ENCODE results near the gene RABAC1. TPM values are rescaled to one million over a fixed set of nuclear protein-coding genes. Genes with fewer than 3 reads are reported as not detected.

RABAC1 gene
- total and polyA plus RNA-seq, 2 of the 13 experiments (the other 11 are each of a cell fraction or from before 2014, with no cell fraction given) = 37.4 to 74.0 TPM

DNA sequence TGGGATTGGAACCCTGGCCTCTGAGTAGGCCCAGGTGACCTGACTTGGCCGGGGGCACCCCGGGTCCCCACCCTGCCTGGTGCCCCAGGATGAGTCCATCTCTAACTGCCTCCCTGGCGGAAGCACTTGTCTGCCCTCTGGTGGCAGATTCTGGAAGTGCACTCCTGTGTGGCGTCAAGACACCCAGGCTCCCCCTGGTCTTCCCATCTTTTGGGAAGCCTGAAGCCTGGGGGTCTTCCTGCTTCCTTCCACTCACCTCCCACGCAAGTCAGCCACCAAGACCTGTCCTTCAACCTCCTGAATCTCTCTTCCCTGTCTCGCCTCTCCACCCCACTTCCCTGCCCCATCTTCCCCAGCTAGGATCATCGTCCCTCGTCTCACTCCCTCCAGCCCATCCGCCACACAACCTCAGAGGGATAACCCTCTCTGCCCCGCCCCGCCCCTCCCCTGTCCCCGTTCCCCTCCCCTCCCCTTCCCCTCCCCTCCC, 7.4 kb downstream of the RABAC1 start:
- 10% methylated on average over 9 of the region's 12 CpGs for WGBS (ENCODE audit: low lambda C conversion rate)
- CTCF ChIA-PET (ENCODE audit: low intra/inter-chr PET ratio, low total read pairs) = interaction anchor here (1.5 to 1.9 kb wide), 2 partner anchors 64 to 79 kb away, joined by 7 to 14 read pairs; no protein-coding TSS in a partner anchor
- in situ Hi-C loops (cut with HindIII; ENCODE audit: extremely low pct_ligation_motif_present, low pct_unique_long_range_greater_than_20kb) = no loop called here
- TF ChIP-seq, protein P1, sequence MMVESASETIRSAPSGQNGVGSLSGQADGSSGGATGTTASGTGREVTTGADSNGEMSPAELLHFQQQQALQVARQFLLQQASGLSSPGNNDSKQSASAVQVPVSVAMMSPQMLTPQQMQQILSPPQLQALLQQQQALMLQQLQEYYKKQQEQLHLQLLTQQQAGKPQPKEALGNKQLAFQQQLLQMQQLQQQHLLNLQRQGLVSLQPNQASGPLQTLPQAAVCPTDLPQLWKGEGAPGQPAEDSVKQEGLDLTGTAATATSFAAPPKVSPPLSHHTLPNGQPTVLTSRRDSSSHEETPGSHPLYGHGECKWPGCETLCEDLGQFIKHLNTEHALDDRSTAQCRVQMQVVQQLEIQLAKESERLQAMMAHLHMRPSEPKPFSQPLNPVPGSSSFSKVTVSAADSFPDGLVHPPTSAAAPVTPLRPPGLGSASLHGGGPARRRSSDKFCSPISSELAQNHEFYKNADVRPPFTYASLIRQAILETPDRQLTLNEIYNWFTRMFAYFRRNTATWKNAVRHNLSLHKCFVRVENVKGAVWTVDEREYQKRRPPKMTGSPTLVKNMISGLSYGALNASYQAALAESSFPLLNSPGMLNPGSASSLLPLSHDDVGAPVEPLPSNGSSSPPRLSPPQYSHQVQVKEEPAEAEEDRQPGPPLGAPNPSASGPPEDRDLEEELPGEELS (CRISPR knock-in tag; IDR thresholded peaks at IDR 0.05) = no peak
- TF ChIP-seq TCF7 (IDR thresholded peaks at IDR 0.05; ENCODE audit: low read depth) = no peak
- TF ChIP-seq SRSF1 (optimal IDR thresholded peaks at IDR 0.05; ENCODE audit: low read depth, low read length) = no peak
- TF ChIP-seq, protein P2, sequence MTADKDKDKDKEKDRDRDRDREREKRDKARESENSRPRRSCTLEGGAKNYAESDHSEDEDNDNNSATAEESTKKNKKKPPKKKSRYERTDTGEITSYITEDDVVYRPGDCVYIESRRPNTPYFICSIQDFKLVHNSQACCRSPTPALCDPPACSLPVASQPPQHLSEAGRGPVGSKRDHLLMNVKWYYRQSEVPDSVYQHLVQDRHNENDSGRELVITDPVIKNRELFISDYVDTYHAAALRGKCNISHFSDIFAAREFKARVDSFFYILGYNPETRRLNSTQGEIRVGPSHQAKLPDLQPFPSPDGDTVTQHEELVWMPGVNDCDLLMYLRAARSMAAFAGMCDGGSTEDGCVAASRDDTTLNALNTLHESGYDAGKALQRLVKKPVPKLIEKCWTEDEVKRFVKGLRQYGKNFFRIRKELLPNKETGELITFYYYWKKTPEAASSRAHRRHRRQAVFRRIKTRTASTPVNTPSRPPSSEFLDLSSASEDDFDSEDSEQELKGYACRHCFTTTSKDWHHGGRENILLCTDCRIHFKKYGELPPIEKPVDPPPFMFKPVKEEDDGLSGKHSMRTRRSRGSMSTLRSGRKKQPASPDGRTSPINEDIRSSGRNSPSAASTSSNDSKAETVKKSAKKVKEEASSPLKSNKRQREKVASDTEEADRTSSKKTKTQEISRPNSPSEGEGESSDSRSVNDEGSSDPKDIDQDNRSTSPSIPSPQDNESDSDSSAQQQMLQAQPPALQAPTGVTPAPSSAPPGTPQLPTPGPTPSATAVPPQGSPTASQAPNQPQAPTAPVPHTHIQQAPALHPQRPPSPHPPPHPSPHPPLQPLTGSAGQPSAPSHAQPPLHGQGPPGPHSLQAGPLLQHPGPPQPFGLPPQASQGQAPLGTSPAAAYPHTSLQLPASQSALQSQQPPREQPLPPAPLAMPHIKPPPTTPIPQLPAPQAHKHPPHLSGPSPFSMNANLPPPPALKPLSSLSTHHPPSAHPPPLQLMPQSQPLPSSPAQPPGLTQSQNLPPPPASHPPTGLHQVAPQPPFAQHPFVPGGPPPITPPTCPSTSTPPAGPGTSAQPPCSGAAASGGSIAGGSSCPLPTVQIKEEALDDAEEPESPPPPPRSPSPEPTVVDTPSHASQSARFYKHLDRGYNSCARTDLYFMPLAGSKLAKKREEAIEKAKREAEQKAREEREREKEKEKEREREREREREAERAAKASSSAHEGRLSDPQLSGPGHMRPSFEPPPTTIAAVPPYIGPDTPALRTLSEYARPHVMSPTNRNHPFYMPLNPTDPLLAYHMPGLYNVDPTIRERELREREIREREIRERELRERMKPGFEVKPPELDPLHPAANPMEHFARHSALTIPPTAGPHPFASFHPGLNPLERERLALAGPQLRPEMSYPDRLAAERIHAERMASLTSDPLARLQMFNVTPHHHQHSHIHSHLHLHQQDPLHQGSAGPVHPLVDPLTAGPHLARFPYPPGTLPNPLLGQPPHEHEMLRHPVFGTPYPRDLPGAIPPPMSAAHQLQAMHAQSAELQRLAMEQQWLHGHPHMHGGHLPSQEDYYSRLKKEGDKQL (CRISPR knock-in tag; IDR thresholded peaks at IDR 0.05; ENCODE audit: low read depth) = no peak
- no peak for TF ChIP-seq NRL (CRISPR knock-in tag; IDR thresholded peaks at IDR 0.05; ENCODE audit: borderline replicate concordance)
- TF ChIP-seq MEIS1 (CRISPR knock-in tag; IDR thresholded peaks at IDR 0.05; ENCODE audit: borderline replicate concordance) = no peak
- no peak for TF ChIP-seq LCORL (IDR thresholded peaks at IDR 0.05)
- no peak for TF ChIP-seq LCORL (CRISPR knock-in tag; IDR thresholded peaks at IDR 0.05)
- TF ChIP-seq, protein P3, sequence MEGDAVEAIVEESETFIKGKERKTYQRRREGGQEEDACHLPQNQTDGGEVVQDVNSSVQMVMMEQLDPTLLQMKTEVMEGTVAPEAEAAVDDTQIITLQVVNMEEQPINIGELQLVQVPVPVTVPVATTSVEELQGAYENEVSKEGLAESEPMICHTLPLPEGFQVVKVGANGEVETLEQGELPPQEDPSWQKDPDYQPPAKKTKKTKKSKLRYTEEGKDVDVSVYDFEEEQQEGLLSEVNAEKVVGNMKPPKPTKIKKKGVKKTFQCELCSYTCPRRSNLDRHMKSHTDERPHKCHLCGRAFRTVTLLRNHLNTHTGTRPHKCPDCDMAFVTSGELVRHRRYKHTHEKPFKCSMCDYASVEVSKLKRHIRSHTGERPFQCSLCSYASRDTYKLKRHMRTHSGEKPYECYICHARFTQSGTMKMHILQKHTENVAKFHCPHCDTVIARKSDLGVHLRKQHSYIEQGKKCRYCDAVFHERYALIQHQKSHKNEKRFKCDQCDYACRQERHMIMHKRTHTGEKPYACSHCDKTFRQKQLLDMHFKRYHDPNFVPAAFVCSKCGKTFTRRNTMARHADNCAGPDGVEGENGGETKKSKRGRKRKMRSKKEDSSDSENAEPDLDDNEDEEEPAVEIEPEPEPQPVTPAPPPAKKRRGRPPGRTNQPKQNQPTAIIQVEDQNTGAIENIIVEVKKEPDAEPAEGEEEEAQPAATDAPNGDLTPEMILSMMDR (CRISPR knock-in tag; IDR thresholded peaks at IDR 0.05) = peak; percentile 93
- no peak for TF ChIP-seq ZBTB1 (CRISPR knock-in tag; IDR thresholded peaks at IDR 0.05; ENCODE audit: borderline replicate concordance)
- no peak for TF ChIP-seq ZNF160 (CRISPR knock-in tag; IDR thresholded peaks at IDR 0.05)
- no peak for TF ChIP-seq ZNF839 (CRISPR knock-in tag; IDR thresholded peaks at IDR 0.05; ENCODE audit: borderline replicate concordance)

More for the DNA sequence above, 7.4 kb downstream of the RABAC1 start:
- Histone ChIP-seq H3K27ac (ENCODE audit: extremely low read length, insufficient read depth, low read length) (no peak overlapping the region), H3K4me1 (ENCODE audit: insufficient read depth, low read length) (no peaks in the 10 kb centered on the region), H4K20me1 (ENCODE audit: insufficient read depth, low read length) (no peaks in the 10 kb centered on the region), H2AFZ (ENCODE audit: low read length) (no peak overlapping the region), H3K4me2 (ENCODE audit: low read depth, low read length) (0 out of 2 replicates have a peak overlapping the region, but pooled peaks have one; percentile 12), H3K79me2 (ENCODE audit: insufficient read depth, low read length) (no peaks in the 10 kb centered on the region), H3K9ac (ENCODE audit: insufficient read depth, low read depth, low read length) (no peak overlapping the region), H3K36me3 (replicated peaks in 1 of 2; ENCODE audit: control insufficient read depth in 1 of 2, insufficient read depth in 2 of 2, low read length in 2 of 2) (no peaks in the 10 kb centered on the region), H3K4me3 (replicated peaks in 1 of 3; ENCODE audit: insufficient read depth in 1 of 3, low read depth in 2 of 3, low read length in 3 of 3) (no peak overlapping the region), H3K27me3 (ENCODE audit: control insufficient read depth in 1 of 2, insufficient read depth in 2 of 2, low read length in 2 of 2) (no peaks in the 10 kb centered on the region), H3K9me3 (ENCODE audit: low read length) (no peaks in the 10 kb centered on the region)
- DNase-seq (ENCODE audit: low spot score) (peak; percentile 58), ATAC-seq (peak; percentile 87), FAIRE-seq (peak; percentile 61)
- BruUV-seq (replicated peaks) = no TSS peak
- POLR2A ChIA-PET = no interaction called here
- intact Hi-C loops (cut with micrococcal nuclease; ENCODE audit: unreplicated experiment) = loop anchor here (2.0 to 10.0 kb wide), 2 partner anchors 79 to 157 kb away; partner anchors contain the start of gene CEACAM3

All from HepG2 (cell line).